Left renal pelvis (tissue), 4 donors: ENCODE results near the gene LHFPL6. TPM values are rescaled to one million over a fixed set of nuclear protein-coding genes. Genes with fewer than 3 reads are reported as not detected.

ENCODE experiments used
- DNase-seq, 4 donors: peaks; one replicate each; pipeline ENCODE4 v3.0.0-alpha.2; 2013; ENCODE audit warnings: low read depth in 4 of 4, low spot score in 3 of 4
- polyA plus RNA-seq, 4 donors: library from polyadenylated mRNA; unstranded; fragments of 120-200 nt; gene quantifications; one replicate each; pipeline ENCODE4 v1.2.1, GENCODE V29; 2013; ENCODE audit not compliant: insufficient read length in 4 of 4

Gene LHFPL6
- polyA plus RNA-seq, 4 donors: 30.8 to 64.7 (median 47.4) TPM

GRCh38 chr13:39419068-39419467, 183.9 kb downstream of the LHFPL6 start:
- DNase-seq: no peak

- no peak for DNase-seq
Observed at GRCh38 chr13:39418424-39418823, 184.6 kb downstream of the LHFPL6 start.

- no peak for DNase-seq
Observed at GRCh38 chr13:39417643-39418042, 185.3 kb downstream of the LHFPL6 start.

- DNase-seq: no peak
Observed at GRCh38 chr13:39417131-39417530, 185.9 kb downstream of the LHFPL6 start.

DNA sequence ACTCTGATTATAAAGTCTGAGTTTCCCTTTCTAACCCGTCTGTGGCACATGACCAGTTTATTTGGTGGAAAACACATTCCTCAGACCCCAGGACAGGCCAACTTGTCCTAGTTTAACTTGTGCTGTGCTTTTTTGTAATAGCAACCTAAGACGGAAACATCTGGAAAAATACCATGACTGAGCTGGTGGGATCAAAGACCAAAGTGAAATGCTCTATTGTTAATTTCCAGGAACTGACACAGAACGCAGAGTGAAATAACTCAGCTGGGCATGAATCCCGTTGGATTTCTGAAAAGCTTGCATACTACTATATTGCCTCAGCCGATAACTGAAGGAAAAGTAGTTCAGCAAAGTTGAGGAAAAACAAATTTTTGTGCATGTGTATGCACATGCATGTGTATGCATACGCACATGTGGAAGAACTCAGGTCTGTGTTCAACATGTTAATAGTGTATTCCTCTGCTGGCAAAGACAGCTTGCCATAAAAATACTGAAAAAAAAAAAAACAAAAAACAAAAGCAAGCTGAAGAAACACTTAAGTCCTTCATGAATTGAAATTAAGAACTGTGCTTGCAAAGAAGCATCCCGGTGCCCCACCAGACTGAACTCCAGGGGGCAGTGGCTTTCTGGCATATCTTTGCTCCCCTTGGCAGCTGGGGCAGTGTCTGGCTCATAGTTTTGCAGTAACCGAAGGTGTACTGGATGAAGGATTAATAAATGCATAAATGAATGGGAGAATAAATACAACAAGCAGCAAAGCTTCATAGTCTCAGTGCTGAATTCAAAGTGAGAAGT, 187.8 kb downstream of the LHFPL6 start:
- DNase-seq: peak in 1 of 4 donors; percentile 37

DNA sequence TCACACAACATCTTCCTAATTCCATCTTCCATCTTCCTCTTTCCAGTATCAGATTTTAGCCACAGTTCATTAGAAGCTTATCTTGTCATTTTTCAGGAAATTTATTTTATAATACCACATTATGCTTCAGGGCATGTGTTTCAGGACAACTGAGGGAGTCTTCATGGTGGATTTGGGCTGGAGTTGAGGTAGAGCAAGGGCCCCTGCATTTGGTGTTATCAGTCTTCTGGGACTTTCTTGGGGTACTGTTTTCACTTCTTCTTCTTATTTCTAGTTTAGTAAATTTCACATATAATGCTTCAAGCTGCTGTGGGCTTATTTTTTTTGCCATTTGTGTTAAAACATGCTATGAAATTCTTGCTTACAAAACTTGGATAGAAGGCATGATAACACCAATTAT, 188.7 kb downstream of the LHFPL6 start:
- DNase-seq: no peak

DNA sequence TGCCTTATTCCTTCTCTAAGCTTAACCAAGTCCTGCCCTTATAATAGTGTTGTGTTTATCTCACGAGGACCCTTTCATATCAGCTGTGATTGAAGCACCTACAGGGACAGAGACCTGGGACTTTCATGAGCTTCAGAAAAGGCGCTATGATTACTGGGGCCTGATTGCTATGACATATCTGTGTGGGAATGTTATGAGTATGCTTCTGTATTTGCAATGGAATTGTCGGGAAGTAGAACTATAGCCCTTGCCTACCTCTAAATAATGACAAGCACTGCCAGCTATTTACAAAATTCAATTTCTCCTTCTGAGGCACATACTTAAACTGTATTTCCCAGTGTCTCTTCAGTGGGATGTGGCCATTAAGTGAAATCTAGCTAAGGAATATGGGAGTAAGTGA, 191.5 kb downstream of the LHFPL6 start:
- DNase-seq: no peak

- no peak for DNase-seq
Observed at GRCh38 chr13:39410964-39411363, 192.0 kb downstream of the LHFPL6 start.

DNA sequence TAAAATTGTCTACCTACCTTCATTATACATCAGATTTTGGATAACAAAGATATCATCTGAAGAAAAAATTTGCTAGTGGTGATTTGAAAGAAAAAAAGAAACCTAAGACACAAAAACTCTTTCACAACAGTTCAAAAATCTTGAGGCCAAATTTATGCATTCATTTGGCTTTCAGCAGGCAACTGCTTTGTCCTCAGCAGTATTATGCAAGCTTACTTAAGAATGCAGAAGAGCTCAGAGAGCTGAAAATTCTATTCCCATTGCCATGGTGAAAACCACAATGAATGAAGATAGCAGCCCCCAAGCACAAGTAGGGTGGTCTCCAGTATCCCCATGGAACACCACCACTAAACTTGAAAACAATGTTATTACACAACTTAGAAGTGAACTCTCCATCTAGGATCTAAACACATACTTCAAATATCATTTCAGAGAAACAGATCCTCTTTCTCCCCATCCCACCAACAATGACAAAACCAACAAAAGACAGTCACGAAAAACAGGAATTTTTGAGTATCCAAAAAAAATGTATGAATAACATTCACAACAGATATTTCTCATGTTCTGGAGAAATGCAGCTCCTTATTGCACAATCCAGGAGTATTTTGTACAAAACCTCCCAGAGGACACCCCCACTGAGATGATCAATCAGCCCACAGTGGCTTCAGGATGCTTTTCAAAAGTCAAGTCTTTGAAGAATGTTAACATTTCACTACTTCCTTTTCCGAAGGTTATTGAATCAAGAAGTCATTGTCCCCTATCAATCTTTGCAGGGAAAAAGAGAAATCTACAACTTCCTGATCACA, 192.7 kb downstream of the LHFPL6 start:
- no peak for DNase-seq

DNA sequence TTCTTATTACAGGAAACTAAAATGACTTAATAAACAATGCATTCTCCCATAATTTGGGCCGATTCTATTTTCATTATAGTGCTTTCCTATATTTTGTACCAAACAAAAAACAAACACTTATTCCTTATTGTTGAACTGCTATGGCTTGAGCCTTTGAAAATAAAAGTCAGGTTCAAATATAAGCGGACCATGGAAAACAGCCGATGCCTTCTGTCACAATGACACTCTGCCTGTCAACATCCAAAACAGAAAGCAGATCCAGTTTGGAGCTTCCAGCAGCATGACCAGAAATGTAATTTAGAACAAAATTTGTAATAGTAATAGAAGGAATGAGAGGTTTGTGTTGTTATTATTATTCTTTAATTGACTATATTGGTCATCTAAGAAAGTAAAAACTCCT, 194.5 kb downstream of the LHFPL6 start:
- DNase-seq: no peak

DNA sequence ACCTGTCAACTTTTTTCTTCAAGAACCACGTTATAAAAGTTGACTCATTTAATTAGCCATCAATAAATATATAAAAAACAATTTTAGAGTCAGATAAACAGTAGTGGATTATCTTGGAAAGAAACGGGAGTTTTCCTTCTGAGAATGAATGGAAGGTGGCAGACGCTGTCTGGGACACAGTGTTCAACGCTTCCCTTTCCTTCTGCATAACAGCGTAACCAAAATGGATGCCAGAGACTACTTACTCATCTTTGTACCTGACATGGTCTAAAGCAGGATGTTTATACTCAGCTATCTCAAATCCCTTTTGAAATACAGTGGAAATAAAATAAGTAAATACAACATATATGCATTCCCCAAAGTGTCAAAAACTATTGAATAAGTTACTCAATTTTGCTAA, 195.2 kb downstream of the LHFPL6 start:
- DNase-seq: no peak

DNA sequence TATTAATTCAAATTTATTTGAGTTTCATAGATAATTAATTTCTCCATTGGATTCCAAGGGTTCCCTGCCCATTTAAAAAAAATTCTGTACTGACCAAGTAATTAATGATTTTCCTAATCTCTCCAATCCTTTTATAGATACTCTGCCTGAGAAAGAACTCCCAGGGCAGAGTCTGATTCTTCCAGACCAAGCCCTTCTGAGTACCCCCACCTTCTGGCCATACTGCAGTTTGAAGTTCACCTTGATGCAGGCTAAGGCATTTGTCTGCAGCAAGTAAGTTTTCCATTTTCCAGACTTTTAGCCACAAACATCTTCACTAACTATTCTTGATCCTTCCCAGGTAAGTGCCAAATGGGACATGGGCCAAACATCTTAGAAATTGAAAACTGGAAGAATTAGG, 195.9 kb downstream of the LHFPL6 start:
- no peak for DNase-seq

DNA sequence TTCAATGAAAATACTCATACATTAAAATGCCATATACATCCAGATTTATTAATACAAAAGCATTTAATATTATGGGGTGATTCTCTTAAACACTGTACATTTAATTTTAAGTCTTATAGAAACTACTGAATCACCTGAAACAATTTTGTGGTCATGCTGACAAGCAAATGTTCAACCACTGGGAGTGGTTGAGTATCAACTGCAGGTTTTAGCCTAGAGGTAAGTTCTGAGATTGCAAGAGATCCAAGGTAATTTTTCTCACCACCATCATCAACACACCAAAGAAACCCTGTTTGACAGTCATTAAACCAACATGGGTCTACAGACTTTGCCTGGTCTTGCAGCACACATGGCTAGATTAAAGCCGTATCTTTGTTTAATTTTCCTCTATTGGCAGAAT, 196.3 kb downstream of the LHFPL6 start:
- DNase-seq: no peak

DNA sequence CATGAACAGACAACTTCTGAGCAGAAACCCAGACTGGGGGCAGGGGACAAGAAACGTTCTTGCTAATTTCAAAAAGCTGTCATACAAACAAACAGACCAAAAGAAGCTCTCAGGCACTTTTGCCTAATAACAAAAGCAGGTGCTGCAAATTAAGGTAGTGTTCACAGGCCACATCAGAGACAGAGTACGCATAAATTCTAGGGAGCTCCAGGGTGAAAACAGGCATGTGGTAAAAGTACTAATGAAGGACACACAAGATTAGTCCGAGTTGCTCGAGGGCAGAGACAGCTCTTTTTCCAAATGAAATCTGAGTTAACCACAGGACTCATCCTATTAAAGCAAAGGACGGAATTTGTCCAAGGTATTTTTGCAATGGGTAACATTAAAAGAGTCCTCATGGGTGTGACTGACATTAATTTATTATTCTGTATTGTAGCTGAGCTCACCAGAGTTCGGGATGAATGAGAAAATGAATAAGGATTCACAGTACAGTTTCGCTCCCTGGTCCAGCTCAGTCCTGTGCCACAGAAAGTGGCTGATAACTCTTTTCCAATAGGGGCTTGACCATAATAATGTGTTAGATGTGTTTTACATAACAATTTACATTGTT, 197.3 kb downstream of the LHFPL6 start:
- DNase-seq: no peak

GRCh38 chr13:39405107-39405506, 197.9 kb downstream of the LHFPL6 start:
- no peak for DNase-seq

GRCh38 chr13:39403106-39403505, 199.9 kb downstream of the LHFPL6 start:
- DNase-seq: no peak

GRCh38 chr13:39402221-39402970, 200.6 kb downstream of the LHFPL6 start:
- DNase-seq: no peak

- no peak for DNase-seq
Observed at GRCh38 chr13:39401756-39402155, 201.2 kb downstream of the LHFPL6 start.

DNA sequence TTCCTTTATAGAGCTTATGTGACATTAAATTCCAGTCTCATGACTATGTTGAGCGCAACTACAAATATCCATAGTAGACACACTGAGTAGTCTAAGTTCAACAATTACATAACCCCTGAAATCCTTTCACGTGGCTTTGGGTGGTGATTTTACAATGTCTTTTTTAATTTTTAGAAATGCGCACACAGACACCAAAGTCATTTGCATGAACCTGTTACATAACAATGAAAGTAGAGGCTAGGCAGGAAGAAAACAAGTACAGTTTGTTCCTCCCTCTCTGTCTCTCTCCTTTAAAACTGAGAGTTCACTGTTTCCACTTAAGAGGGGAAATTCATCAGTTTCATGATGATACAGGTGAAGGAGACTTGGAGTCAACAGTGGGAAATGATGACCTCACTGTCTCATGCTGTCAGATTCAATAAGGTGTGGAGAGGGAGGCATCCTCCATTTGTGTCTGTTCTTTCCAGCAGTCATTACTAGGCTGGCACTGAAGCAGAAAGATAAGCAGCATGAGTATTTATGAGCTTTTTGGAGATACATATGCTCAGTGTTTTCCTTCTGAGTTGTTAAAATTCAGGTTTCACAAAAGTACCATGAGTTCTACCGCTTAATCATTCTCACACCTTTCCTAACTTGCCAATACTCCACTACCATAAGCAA, 201.8 kb downstream of the LHFPL6 start:
- DNase-seq: no peak

DNA sequence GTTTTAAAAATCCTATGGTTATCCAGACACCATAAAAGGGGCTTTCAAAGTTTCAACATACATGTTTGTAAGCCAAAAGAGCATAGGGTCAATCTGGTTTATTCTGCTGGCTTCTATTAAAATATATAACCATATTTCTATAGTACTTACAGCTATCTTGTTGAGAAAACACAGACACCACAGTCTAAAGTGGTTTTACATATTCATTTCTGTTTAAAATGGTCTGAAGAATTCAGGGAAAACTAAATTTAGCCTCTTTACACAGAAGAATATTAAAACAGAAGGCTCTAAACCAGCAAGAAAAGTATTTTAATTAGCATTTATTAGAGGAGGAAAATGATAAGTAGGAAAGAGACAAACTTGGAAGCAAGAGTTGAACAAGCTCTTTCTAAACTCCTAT, 203.9 kb downstream of the LHFPL6 start:
- no peak for DNase-seq
